Measurements from ENCODE around the gene ZDHHC22.

The ZDHHC22 gene

GRCh38 chr14:77083082-77083481 is 58.5 kb downstream of the ZDHHC22 start:
- Histone ChIP-seq H3K4me1 (ENCODE audit: control insufficient read depth, insufficient read depth, low read length) (no peaks in the 10 kb centered on the region; the same call in 1 of the 2 replicates), H3K4me3 (ENCODE audit: low read depth, low read length) (no peak overlapping the region), H3K9me3 (ENCODE audit: control insufficient read depth, insufficient read depth, low read depth, low read length) (no peaks in the 10 kb centered on the region), H3K27ac (ENCODE audit: extremely low read depth, low read depth, low read length) (no peak overlapping the region), H3K36me3 (ENCODE audit: control insufficient read depth in 2 of 2, insufficient read depth in 1 of 2, low read length in 2 of 2) (no peaks in the 10 kb centered on the region)
- no peak for TF ChIP-seq TCF7L2 (IDR thresholded peaks at IDR 0.05; ENCODE audit: borderline replicate concordance, low read depth, low read length)
- TF ChIP-seq ZNF391 (tag by site-specific recombination; IDR thresholded peaks at IDR 0.05; ENCODE audit: borderline replicate concordance, low read depth) = no peak
- TF ChIP-seq ZNF518A (tag by site-specific recombination; conservative IDR thresholded peaks at IDR 0.05; ENCODE audit: low read depth) = no peak
- TF ChIP-seq ZNF548 (tag by site-specific recombination; IDR thresholded peaks at IDR 0.05) = no peak
- TF ChIP-seq RBAK (tag by site-specific recombination; IDR thresholded peaks at IDR 0.05) = no peak
- no peak for TF ChIP-seq ZNF10 (tag by site-specific recombination; IDR thresholded peaks at IDR 0.05)
- no peak for TF ChIP-seq SETDB1 (IDR thresholded peaks at IDR 0.05; ENCODE audit: insufficient read length, low read length)
- no peak for TF ChIP-seq PRDM1 (tag by site-specific recombination; IDR thresholded peaks at IDR 0.05)
- no peak for TF ChIP-seq ZNF791 (tag by site-specific recombination; IDR thresholded peaks at IDR 0.05)
- TF ChIP-seq GLI2 (tag by site-specific recombination; IDR thresholded peaks at IDR 0.05; ENCODE audit: borderline replicate concordance, low read depth) = no peak
- ChIA-PET CTCF (interaction anchor here (0.6 to 2.3 kb wide), 5 partner anchors 8 to 207 kb away, joined by 5 to 12 read pairs (median 7); no protein-coding TSS in a partner anchor), POLR2A (no interaction called here)

GRCh38 chr14:77082356-77082755 is 59.2 kb downstream of the ZDHHC22 start:
- Histone ChIP-seq H3K36me3 (ENCODE audit: control insufficient read depth in 2 of 2, insufficient read depth in 1 of 2, low read length in 2 of 2) (no peaks in the 10 kb centered on the region), H3K4me3 (ENCODE audit: low read depth, low read length) (no peak overlapping the region), H3K4me1 (ENCODE audit: control insufficient read depth, insufficient read depth, low read length) (no peaks in the 10 kb centered on the region; the same call in 1 of the 2 replicates), H3K27ac (ENCODE audit: extremely low read depth, low read depth, low read length) (no peak overlapping the region), H3K9me3 (ENCODE audit: control insufficient read depth, insufficient read depth, low read depth, low read length) (no peaks in the 10 kb centered on the region)
- CTCF ChIA-PET = interaction anchor here (0.6 to 2.3 kb wide), 8 partner anchors 9 to 208 kb away, joined by 3 to 12 read pairs (median 6); no protein-coding TSS in a partner anchor
- POLR2A ChIA-PET = no interaction called here
- TF ChIP-seq ZNF645 (tag by site-specific recombination; IDR thresholded peaks at IDR 0.05) (no peak), PRDM10 (tag by site-specific recombination; IDR thresholded peaks at IDR 0.05) (no peak), INSM2 (tag by site-specific recombination; IDR thresholded peaks at IDR 0.05) (no peak), ZNF843 (tag by site-specific recombination; IDR thresholded peaks at IDR 0.05) (no peak), GLI4 (tag by site-specific recombination; IDR thresholded peaks at IDR 0.05) (no peak), FEZF1 (tag by site-specific recombination; IDR thresholded peaks at IDR 0.05) (no peak), ZNF211 (tag by site-specific recombination; IDR thresholded peaks at IDR 0.05; ENCODE audit: low read depth) (no peak), ZBTB11 (tag by site-specific recombination; conservative IDR thresholded peaks at IDR 0.05; ENCODE audit: low read depth) (no peak), ZNF423 (tag by site-specific recombination; IDR thresholded peaks at IDR 0.05) (no peak), SETDB1 (IDR thresholded peaks at IDR 0.05; ENCODE audit: insufficient read length, low read length) (no peak), OVOL3 (tag by site-specific recombination; IDR thresholded peaks at IDR 0.05) (no peak)
